ENCODE results near the gene HLA-DRA. TPM values are rescaled to one million over a fixed set of nuclear protein-coding genes. Genes with fewer than 3 reads are reported as not detected.
A peak's percentile ranks its signal among the peaks of the same experiment; 100 is the strongest.

The HLA-DRA gene
- total RNA-seq, 1 experiment from 2014 or later = 2.8 TPM

- TF ChIP-seq AFF4 (CRISPR knock-in tag; IDR thresholded peaks at IDR 0.05; ENCODE audit: borderline replicate concordance) = no peak
- TF ChIP-seq ZNF396 (CRISPR knock-in tag; IDR thresholded peaks at IDR 0.05; ENCODE audit: borderline replicate concordance) = no peak
- no peak for TF ChIP-seq ATF3 (CRISPR knock-in tag; conservative IDR thresholded peaks at IDR 0.05)
- no peak for TF ChIP-seq STAT6 (CRISPR knock-in tag; conservative IDR thresholded peaks at IDR 0.05; ENCODE audit: low read depth)
Measured at GRCh38 chr6:32406197-32406596, 33.5 kb upstream of the HLA-DRA start (continued).

DNA sequence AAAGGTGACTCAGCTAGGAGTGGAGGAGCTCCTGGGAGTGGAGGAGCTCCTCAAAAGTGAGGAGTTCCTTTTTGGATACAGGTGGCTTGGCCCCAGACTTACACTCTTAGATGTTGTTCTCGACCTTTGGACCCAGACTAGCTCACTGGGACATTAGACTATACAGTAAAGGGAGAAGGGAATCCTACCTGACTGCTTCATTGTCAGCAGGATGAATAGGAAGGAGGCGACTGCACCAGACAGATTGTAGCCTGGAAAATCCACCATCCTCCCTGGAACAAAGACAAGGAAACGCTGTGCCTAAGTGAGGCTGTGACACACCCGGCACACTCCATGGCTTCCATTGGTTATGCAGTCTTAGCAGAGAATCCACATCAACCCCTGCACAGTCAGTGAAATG is 32.8 kb upstream of the HLA-DRA start, which contains the start of gene BTNL2:
Gene BTNL2 (minus strand): TSS at position 325 of the 400 bp plus-strand sequence. CDS start 58 bp downstream, at position 267.
- peaks cover 11% of the 10 kb centered on the region for H3K27me3 Mint-ChIP-seq (ENCODE audit: low read depth)
- no peak within 1 kb of the TSS for H3K4me3 Mint-ChIP-seq
- no peaks in the 10 kb centered on the region for H3K36me3 Mint-ChIP-seq
- CTCF ChIA-PET = interaction anchor here (1.1 to 1.5 kb wide), 2 partner anchors 162 to 285 kb away, joined by 3 to 4 read pairs; no protein-coding TSS in a partner anchor
- ATAC-seq (peak; percentile 38), DNase-seq (ENCODE audit: low spot score) (no peak)
- no peaks in the 10 kb centered on the region for H3K9me3 Mint-ChIP-seq
- POLR2A ChIA-PET = no interaction called here
- no peak for TF ChIP-seq ZNF317 (CRISPR knock-in tag; IDR thresholded peaks at IDR 0.05; ENCODE audit: borderline replicate concordance, low read depth)
- TF ChIP-seq NR2C2 (CRISPR knock-in tag; IDR thresholded peaks at IDR 0.05) = no peak
- TF ChIP-seq, protein P1, sequence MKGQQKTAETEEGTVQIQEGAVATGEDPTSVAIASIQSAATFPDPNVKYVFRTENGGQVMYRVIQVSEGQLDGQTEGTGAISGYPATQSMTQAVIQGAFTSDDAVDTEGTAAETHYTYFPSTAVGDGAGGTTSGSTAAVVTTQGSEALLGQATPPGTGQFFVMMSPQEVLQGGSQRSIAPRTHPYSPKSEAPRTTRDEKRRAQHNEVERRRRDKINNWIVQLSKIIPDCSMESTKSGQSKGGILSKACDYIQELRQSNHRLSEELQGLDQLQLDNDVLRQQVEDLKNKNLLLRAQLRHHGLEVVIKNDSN (CRISPR knock-in tag; IDR thresholded peaks at IDR 0.05) = no peak
- TF ChIP-seq CBFB (CRISPR knock-in tag; IDR thresholded peaks at IDR 0.05; ENCODE audit: low read depth) = no peak
- TF ChIP-seq OVOL2 (CRISPR knock-in tag; IDR thresholded peaks at IDR 0.05; ENCODE audit: borderline replicate concordance) = no peak
- no peak for TF ChIP-seq ZNF416 (CRISPR knock-in tag; IDR thresholded peaks at IDR 0.05)
- TF ChIP-seq NR3C1 (CRISPR knock-in tag; conservative IDR thresholded peaks at IDR 0.05; ENCODE audit: low read depth) = no peak
- H3K4me1 Mint-ChIP-seq = peaks cover 7% of the 10 kb centered on the region; the same call in 1 of the 2 replicates
- H3K27ac Mint-ChIP-seq = no peak within 1 kb of the TSS

DNA sequence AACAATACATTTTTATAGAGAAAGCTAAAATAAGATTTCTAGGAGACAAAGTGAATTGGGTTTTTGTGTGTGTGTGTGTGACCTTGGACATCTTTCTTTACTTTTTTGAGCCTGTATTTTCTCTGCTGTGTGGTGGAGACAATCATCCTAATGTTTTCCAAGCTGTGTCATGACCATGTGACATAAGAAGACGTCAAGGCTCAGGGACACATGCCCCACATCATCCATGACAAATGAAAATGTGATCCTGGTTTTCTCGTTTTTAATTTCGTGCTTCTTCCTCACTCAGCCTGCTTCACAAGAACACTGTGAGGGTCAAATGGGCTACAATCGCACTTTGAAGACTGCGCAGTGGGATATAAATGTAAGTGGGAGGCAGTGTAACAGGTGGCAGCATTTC is 28.8 kb upstream of the HLA-DRA start:
- DNase-seq (ENCODE audit: low spot score) (no peak), ATAC-seq (no peak)
- Mint-ChIP-seq H3K9me3 (no peaks in the 10 kb centered on the region), H3K4me1 (peaks cover 14% of the 10 kb centered on the region; the same call in 1 of the 2 replicates), H3K4me3 (no peak overlapping the region), H3K36me3 (no peaks in the 10 kb centered on the region), H3K27me3 (ENCODE audit: low read depth) (peaks cover 39% of the 10 kb centered on the region), H3K27ac (no peak overlapping the region)
- no peak for TF ChIP-seq CBFB (CRISPR knock-in tag; IDR thresholded peaks at IDR 0.05; ENCODE audit: low read depth)
- TF ChIP-seq CREB1 (CRISPR knock-in tag; IDR thresholded peaks at IDR 0.05) = no peak
- TF ChIP-seq, protein P2, sequence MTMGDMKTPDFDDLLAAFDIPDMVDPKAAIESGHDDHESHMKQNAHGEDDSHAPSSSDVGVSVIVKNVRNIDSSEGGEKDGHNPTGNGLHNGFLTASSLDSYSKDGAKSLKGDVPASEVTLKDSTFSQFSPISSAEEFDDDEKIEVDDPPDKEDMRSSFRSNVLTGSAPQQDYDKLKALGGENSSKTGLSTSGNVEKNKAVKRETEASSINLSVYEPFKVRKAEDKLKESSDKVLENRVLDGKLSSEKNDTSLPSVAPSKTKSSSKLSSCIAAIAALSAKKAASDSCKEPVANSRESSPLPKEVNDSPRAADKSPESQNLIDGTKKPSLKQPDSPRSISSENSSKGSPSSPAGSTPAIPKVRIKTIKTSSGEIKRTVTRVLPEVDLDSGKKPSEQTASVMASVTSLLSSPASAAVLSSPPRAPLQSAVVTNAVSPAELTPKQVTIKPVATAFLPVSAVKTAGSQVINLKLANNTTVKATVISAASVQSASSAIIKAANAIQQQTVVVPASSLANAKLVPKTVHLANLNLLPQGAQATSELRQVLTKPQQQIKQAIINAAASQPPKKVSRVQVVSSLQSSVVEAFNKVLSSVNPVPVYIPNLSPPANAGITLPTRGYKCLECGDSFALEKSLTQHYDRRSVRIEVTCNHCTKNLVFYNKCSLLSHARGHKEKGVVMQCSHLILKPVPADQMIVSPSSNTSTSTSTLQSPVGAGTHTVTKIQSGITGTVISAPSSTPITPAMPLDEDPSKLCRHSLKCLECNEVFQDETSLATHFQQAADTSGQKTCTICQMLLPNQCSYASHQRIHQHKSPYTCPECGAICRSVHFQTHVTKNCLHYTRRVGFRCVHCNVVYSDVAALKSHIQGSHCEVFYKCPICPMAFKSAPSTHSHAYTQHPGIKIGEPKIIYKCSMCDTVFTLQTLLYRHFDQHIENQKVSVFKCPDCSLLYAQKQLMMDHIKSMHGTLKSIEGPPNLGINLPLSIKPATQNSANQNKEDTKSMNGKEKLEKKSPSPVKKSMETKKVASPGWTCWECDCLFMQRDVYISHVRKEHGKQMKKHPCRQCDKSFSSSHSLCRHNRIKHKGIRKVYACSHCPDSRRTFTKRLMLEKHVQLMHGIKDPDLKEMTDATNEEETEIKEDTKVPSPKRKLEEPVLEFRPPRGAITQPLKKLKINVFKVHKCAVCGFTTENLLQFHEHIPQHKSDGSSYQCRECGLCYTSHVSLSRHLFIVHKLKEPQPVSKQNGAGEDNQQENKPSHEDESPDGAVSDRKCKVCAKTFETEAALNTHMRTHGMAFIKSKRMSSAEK (CRISPR knock-in tag; IDR thresholded peaks at IDR 0.05; ENCODE audit: borderline replicate concordance) = no peak
- TF ChIP-seq ZNF317 (CRISPR knock-in tag; IDR thresholded peaks at IDR 0.05; ENCODE audit: borderline replicate concordance, low read depth) = no peak
- TF ChIP-seq ZNF232 (CRISPR knock-in tag; IDR thresholded peaks at IDR 0.05) = no peak
- no peak for TF ChIP-seq FOXP1 (CRISPR knock-in tag; IDR thresholded peaks at IDR 0.05; ENCODE audit: borderline replicate concordance)
- no peak for TF ChIP-seq MXD4 (CRISPR knock-in tag; IDR thresholded peaks at IDR 0.05; ENCODE audit: borderline replicate concordance)
- TF ChIP-seq NFE2L1 (CRISPR knock-in tag; IDR thresholded peaks at IDR 0.05) = no peak
- ChIA-PET POLR2A (no interaction called here), CTCF (no interaction called here)
